ENCODE measurements around the gene TLR9. TPM values are rescaled to one million over a fixed set of nuclear protein-coding genes. Genes with fewer than 3 reads are reported as not detected.

TLR9 gene
- total RNA-seq, 1 experiment from 2014 or later, result not detected

DNA sequence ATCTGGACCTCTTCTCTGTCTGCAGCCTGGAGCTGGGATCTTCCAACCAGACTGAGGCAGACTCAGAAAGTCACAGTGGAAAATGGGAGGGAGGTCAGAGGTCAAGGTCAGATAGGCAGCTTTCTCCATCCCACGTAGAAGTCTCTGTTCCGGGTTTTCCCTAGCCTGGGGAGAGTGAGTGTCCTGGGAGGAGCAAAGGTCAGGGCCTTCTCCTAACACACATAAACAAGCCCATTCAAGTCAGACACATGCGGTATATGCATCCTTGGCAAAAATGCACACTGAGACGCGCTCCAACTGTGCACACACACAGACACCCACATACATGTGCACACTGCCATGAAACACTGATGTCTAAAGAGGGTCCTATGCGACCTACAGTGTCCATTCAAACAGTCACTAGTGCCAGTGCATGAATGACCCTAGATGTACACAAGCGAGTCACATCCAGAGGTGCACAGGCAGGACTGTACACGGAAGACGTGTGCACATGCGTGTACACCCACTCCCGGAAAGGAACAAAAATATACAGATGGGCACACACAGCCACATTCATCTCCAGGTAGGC lies 12.8 kb upstream of the TLR9 start:
- peaks cover 8% of the 10 kb centered on the region for H3K27me3 Mint-ChIP-seq (ENCODE audit: low read depth)
- H3K9me3 Mint-ChIP-seq, result no peaks in the 10 kb centered on the region
- H3K27ac Mint-ChIP-seq, result peak overlapping the region; percentile 89
- CTCF ChIA-PET, result interaction anchor here (0.6 to 9.1 kb wide), 17 partner anchors 8 to 265 kb away, joined by 3 to 222 read pairs (median 5); partner anchors contain the start of genes ABHD14B, DUSP7, POC1A and TLR9
- H3K36me3 Mint-ChIP-seq, result no peaks in the 10 kb centered on the region
- H3K4me1 Mint-ChIP-seq, result peaks cover 43% of the 10 kb centered on the region
- POLR2A ChIA-PET, result interaction anchor here (0.6 to 2.8 kb wide), 8 partner anchors 10 to 477 kb away, joined by 3 to 19 read pairs (median 3); partner anchors contain the start of genes GLYCTK, RPL29 and WDR82
- peak overlapping the region; percentile 95 for H3K4me3 Mint-ChIP-seq
- TF ChIP-seq, protein P1, sequence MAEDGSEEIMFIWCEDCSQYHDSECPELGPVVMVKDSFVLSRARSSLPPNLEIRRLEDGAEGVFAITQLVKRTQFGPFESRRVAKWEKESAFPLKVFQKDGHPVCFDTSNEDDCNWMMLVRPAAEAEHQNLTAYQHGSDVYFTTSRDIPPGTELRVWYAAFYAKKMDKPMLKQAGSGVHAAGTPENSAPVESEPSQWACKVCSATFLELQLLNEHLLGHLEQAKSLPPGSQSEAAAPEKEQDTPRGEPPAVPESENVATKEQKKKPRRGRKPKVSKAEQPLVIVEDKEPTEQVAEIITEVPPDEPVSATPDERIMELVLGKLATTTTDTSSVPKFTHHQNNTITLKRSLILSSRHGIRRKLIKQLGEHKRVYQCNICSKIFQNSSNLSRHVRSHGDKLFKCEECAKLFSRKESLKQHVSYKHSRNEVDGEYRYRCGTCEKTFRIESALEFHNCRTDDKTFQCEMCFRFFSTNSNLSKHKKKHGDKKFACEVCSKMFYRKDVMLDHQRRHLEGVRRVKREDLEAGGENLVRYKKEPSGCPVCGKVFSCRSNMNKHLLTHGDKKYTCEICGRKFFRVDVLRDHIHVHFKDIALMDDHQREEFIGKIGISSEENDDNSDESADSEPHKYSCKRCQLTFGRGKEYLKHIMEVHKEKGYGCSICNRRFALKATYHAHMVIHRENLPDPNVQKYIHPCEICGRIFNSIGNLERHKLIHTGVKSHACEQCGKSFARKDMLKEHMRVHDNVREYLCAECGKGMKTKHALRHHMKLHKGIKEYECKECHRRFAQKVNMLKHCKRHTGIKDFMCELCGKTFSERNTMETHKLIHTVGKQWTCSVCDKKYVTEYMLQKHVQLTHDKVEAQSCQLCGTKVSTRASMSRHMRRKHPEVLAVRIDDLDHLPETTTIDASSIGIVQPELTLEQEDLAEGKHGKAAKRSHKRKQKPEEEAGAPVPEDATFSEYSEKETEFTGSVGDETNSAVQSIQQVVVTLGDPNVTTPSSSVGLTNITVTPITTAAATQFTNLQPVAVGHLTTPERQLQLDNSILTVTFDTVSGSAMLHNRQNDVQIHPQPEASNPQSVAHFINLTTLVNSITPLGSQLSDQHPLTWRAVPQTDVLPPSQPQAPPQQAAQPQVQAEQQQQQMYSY (CRISPR knock-in tag; IDR thresholded peaks at IDR 0.05), result peak; percentile 98
- TF ChIP-seq, protein P2, sequence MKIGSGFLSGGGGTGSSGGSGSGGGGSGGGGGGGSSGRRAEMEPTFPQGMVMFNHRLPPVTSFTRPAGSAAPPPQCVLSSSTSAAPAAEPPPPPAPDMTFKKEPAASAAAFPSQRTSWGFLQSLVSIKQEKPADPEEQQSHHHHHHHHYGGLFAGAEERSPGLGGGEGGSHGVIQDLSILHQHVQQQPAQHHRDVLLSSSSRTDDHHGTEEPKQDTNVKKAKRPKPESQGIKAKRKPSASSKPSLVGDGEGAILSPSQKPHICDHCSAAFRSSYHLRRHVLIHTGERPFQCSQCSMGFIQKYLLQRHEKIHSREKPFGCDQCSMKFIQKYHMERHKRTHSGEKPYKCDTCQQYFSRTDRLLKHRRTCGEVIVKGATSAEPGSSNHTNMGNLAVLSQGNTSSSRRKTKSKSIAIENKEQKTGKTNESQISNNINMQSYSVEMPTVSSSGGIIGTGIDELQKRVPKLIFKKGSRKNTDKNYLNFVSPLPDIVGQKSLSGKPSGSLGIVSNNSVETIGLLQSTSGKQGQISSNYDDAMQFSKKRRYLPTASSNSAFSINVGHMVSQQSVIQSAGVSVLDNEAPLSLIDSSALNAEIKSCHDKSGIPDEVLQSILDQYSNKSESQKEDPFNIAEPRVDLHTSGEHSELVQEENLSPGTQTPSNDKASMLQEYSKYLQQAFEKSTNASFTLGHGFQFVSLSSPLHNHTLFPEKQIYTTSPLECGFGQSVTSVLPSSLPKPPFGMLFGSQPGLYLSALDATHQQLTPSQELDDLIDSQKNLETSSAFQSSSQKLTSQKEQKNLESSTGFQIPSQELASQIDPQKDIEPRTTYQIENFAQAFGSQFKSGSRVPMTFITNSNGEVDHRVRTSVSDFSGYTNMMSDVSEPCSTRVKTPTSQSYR (CRISPR knock-in tag; IDR thresholded peaks at IDR 0.05), result no peak
- ATAC-seq, result peak; percentile 7
- no peak for DNase-seq (ENCODE audit: low spot score)

DNA sequence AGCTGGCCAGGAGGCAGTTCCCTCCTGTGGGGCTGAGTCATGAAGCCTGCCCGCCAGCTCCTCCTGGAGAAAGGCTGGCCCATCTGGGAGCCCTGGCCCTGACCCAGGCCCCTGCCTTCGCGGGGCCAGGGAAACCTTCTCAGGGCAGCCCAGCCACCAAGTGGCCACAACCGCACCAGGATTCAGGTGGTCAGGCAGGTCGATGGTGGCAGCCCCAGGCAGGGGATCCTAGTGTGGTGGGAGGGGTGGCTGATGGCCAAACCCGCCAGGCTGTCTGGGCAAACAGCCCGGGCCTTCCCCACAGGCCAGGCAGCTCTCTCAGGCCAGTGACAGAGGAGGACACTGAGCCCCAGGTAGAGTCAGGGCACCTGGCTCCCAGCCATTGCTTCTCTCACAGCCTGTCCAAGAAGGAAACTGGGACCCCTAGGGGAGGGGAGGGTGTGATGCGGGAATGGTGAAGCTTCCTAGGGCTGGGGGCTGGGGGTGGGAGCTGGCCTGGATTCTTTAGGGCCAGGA lies 12.3 kb upstream of the TLR9 start:
- peak; percentile 35 for ATAC-seq
- H3K4me1 Mint-ChIP-seq, result peaks cover 43% of the 10 kb centered on the region
- H3K9me3 Mint-ChIP-seq, result no peaks in the 10 kb centered on the region
- H3K27me3 Mint-ChIP-seq (ENCODE audit: low read depth), result peaks cover 4% of the 10 kb centered on the region; the same call in 1 of the 2 replicates
- peak overlapping the region; percentile 95 for H3K4me3 Mint-ChIP-seq
- peak overlapping the region; percentile 72; the same call in 1 of the 2 replicates for H3K27ac Mint-ChIP-seq
- ChIA-PET POLR2A (interaction anchor here (0.6 to 2.8 kb wide), 5 partner anchors 15 to 179 kb away, joined by 3 to 19 read pairs (median 3); partner anchors contain the start of genes GLYCTK and WDR82), CTCF (interaction anchor here (0.8 to 9.1 kb wide), 15 partner anchors 8 to 210 kb away, joined by 3 to 222 read pairs (median 5); partner anchors contain the start of genes DUSP7, POC1A, PPM1M and TLR9)
- no peak for DNase-seq (ENCODE audit: low spot score)
- H3K36me3 Mint-ChIP-seq, result no peaks in the 10 kb centered on the region
- TF ChIP-seq ELF4 (CRISPR knock-in tag; IDR thresholded peaks at IDR 0.05; ENCODE audit: low read depth) (no peak), TEAD1 (CRISPR knock-in tag; IDR thresholded peaks at IDR 0.05) (no peak), SMAD4 (CRISPR knock-in tag; IDR thresholded peaks at IDR 0.05) (no peak), GRHL2 (CRISPR knock-in tag; IDR thresholded peaks at IDR 0.05; ENCODE audit: insufficient replicate concordance, severe bottlenecking) (no peak), ESRRA (CRISPR knock-in tag; IDR thresholded peaks at IDR 0.05; ENCODE audit: borderline replicate concordance) (0 out of 2 replicates have a peak, but pooled peaks have one; percentile 19), NFYB (CRISPR knock-in tag; conservative IDR thresholded peaks at IDR 0.05; ENCODE audit: low read depth) (no peak), FOXP1 (CRISPR knock-in tag; IDR thresholded peaks at IDR 0.05; ENCODE audit: borderline replicate concordance) (peak; percentile 54; the same call in 1 of the 2 replicates), KAT7 (CRISPR knock-in tag; IDR thresholded peaks at IDR 0.05; ENCODE audit: borderline replicate concordance) (no peak), IRF2 (CRISPR knock-in tag; IDR thresholded peaks at IDR 0.05; ENCODE audit: borderline replicate concordance, low read depth) (no peak), ATF1 (CRISPR knock-in tag; IDR thresholded peaks at IDR 0.05) (no peak)
- TF ChIP-seq, protein P3, sequence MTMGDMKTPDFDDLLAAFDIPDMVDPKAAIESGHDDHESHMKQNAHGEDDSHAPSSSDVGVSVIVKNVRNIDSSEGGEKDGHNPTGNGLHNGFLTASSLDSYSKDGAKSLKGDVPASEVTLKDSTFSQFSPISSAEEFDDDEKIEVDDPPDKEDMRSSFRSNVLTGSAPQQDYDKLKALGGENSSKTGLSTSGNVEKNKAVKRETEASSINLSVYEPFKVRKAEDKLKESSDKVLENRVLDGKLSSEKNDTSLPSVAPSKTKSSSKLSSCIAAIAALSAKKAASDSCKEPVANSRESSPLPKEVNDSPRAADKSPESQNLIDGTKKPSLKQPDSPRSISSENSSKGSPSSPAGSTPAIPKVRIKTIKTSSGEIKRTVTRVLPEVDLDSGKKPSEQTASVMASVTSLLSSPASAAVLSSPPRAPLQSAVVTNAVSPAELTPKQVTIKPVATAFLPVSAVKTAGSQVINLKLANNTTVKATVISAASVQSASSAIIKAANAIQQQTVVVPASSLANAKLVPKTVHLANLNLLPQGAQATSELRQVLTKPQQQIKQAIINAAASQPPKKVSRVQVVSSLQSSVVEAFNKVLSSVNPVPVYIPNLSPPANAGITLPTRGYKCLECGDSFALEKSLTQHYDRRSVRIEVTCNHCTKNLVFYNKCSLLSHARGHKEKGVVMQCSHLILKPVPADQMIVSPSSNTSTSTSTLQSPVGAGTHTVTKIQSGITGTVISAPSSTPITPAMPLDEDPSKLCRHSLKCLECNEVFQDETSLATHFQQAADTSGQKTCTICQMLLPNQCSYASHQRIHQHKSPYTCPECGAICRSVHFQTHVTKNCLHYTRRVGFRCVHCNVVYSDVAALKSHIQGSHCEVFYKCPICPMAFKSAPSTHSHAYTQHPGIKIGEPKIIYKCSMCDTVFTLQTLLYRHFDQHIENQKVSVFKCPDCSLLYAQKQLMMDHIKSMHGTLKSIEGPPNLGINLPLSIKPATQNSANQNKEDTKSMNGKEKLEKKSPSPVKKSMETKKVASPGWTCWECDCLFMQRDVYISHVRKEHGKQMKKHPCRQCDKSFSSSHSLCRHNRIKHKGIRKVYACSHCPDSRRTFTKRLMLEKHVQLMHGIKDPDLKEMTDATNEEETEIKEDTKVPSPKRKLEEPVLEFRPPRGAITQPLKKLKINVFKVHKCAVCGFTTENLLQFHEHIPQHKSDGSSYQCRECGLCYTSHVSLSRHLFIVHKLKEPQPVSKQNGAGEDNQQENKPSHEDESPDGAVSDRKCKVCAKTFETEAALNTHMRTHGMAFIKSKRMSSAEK (CRISPR knock-in tag; IDR thresholded peaks at IDR 0.05; ENCODE audit: borderline replicate concordance), result no peak
- TF ChIP-seq, protein P4, sequence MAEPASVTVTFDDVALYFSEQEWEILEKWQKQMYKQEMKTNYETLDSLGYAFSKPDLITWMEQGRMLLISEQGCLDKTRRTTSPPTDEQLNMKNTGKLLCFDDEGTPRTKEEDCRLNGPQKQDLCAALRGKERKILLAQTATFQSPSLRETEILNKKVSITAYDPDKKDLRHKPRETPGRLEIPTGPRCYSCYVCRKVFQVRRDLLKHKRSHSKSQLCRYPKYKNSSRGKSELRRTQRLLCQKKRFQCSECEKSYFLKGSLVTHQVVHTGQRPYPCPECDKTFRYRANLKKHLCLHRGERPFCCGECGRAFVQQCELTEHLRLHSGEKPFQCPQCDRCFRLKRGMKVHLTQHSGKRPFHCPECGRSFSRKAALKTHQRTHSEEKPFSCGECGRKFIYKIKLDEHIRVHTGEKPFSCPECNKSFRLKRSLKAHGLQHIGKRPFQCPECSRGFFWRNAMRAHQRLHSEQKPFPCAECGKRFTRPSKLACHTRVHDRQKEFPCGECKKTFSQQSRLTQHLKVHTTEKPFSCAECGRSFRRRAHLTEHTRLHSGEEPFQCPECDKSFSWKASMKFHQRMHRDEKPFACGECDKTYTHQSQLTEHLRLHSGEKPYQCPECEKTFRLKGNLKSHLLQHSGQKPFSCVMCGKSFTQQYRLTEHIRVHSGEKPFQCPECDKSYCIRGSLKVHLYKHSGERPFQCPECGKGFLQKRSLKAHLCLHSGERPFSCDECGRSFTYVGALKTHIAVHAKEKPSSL (CRISPR knock-in tag; conservative IDR thresholded peaks at IDR 0.05), result no peak
- TF ChIP-seq, protein P5, sequence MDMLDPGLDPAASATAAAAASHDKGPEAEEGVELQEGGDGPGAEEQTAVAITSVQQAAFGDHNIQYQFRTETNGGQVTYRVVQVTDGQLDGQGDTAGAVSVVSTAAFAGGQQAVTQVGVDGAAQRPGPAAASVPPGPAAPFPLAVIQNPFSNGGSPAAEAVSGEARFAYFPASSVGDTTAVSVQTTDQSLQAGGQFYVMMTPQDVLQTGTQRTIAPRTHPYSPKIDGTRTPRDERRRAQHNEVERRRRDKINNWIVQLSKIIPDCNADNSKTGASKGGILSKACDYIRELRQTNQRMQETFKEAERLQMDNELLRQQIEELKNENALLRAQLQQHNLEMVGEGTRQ (CRISPR knock-in tag; IDR thresholded peaks at IDR 0.05), result no peak
- TF ChIP-seq, protein P6, sequence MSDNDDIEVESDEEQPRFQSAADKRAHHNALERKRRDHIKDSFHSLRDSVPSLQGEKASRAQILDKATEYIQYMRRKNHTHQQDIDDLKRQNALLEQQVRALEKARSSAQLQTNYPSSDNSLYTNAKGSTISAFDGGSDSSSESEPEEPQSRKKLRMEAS (CRISPR knock-in tag; IDR thresholded peaks at IDR 0.05), result no peak
- TF ChIP-seq, protein P7, sequence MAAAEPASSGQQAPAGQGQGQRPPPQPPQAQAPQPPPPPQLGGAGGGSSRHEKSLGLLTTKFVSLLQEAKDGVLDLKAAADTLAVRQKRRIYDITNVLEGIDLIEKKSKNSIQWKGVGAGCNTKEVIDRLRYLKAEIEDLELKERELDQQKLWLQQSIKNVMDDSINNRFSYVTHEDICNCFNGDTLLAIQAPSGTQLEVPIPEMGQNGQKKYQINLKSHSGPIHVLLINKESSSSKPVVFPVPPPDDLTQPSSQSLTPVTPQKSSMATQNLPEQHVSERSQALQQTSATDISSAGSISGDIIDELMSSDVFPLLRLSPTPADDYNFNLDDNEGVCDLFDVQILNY (CRISPR knock-in tag; IDR thresholded peaks at IDR 0.05), result no peak
